ENCODE results near the gene ATP13A3.
A peak's percentile ranks its signal among the peaks of the same experiment; 100 is the strongest.
"Not testable (repeated sequence)": the region's sequence is repeated elsewhere in the genome, so short reads cannot be mapped to it uniquely, and the experiment has no call there.

Gene ATP13A3

DNA sequence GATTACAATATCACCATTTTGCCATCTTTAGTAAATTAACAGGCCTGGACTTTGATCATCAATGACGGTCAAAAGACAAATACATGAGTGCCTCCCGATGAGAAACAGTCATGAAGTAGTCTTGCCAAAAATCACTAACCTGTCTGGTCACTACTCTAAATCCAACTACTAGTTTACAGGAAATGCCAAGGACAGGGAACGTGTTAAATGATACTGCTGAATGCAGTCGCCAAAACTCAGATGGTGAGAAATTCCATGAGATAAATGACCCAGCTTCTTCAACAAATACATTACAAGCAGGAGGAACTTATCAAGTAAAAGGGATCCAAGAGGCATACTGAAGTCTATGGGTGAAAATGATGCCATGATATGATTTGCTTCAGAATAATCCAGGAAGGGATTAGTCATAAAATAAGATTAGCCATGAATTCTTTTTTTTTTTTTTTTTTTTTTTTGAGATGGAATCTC is 35.8 kb upstream of the ATP13A3 start:
- no peak for TF ChIP-seq MYC (IDR thresholded peaks at IDR 0.05; ENCODE audit: low read depth, low read length)
- TF ChIP-seq POLR2A (IDR thresholded peaks at IDR 0.05; ENCODE audit: extremely low read depth, insufficient read length): no peak
- TF ChIP-seq, protein P1, sequence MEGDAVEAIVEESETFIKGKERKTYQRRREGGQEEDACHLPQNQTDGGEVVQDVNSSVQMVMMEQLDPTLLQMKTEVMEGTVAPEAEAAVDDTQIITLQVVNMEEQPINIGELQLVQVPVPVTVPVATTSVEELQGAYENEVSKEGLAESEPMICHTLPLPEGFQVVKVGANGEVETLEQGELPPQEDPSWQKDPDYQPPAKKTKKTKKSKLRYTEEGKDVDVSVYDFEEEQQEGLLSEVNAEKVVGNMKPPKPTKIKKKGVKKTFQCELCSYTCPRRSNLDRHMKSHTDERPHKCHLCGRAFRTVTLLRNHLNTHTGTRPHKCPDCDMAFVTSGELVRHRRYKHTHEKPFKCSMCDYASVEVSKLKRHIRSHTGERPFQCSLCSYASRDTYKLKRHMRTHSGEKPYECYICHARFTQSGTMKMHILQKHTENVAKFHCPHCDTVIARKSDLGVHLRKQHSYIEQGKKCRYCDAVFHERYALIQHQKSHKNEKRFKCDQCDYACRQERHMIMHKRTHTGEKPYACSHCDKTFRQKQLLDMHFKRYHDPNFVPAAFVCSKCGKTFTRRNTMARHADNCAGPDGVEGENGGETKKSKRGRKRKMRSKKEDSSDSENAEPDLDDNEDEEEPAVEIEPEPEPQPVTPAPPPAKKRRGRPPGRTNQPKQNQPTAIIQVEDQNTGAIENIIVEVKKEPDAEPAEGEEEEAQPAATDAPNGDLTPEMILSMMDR (IDR thresholded peaks at IDR 0.05; ENCODE audit: low read depth, low read length): no peak
- TF ChIP-seq, protein P2, sequence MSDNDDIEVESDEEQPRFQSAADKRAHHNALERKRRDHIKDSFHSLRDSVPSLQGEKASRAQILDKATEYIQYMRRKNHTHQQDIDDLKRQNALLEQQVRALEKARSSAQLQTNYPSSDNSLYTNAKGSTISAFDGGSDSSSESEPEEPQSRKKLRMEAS (IDR thresholded peaks at IDR 0.05; ENCODE audit: low read depth, low read length): no peak
- H3K4me3 ChIP-seq (ENCODE audit: low read depth, low read length): no peak overlapping the region
- no peak for DNase-seq (ENCODE audit: low read depth)

GRCh38 chr3:194521510-194522260 is 34.9 kb upstream of the ATP13A3 start:
- TF ChIP-seq, protein P2 (IDR thresholded peaks at IDR 0.05; ENCODE audit: low read depth, low read length): no peak
- TF ChIP-seq, protein P1 (IDR thresholded peaks at IDR 0.05; ENCODE audit: low read depth, low read length): no peak
- no peak for TF ChIP-seq POLR2A (IDR thresholded peaks at IDR 0.05; ENCODE audit: extremely low read depth, insufficient read length)
- no peak for TF ChIP-seq MYC (IDR thresholded peaks at IDR 0.05; ENCODE audit: low read depth, low read length)
- no peak overlapping the region for H3K4me3 ChIP-seq (ENCODE audit: low read depth, low read length)
- no peak for DNase-seq (ENCODE audit: low read depth)

- DNase-seq (ENCODE audit: low read depth); H3K4me3 ChIP-seq (ENCODE audit: low read depth, low read length): not testable (repeated sequence)
Observed at GRCh38 chr3:194520682-194521162, 33.9 kb upstream of the ATP13A3 start.

GRCh38 chr3:194520201-194520600 is 33.4 kb upstream of the ATP13A3 start:
- DNase-seq (ENCODE audit: low read depth); H3K4me3 ChIP-seq (ENCODE audit: low read depth, low read length): not testable (repeated sequence)
- TF ChIP-seq, protein P1 (IDR thresholded peaks at IDR 0.05; ENCODE audit: low read depth, low read length): peak; percentile 25

DNA sequence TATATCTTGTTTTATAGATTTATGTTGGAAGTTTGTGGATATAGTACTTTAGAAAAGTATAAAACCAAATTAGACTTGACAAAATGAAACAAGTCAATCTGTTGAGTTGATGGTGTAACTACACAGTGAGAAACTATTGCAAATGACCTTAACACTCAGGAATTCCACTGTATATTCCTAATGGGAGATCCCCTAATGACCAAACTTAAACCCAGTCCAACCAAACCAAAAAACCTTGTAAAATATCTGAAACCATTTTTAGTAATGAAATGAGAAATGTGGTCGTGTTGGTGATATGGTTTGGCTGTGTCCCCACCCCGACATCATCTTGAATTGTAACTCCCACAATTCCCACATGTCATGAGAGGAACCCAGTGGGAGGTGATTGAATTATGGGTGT is 31.9 kb upstream of the ATP13A3 start:
- TF ChIP-seq MYC (IDR thresholded peaks at IDR 0.05; ENCODE audit: low read depth, low read length) (no peak), POLR2A (IDR thresholded peaks at IDR 0.05; ENCODE audit: extremely low read depth, insufficient read length) (no peak)
- TF ChIP-seq, protein P1 (IDR thresholded peaks at IDR 0.05; ENCODE audit: low read depth, low read length): no peak
- TF ChIP-seq, protein P2 (IDR thresholded peaks at IDR 0.05; ENCODE audit: low read depth, low read length): no peak
- H3K4me3 ChIP-seq (ENCODE audit: low read depth, low read length): no peak overlapping the region
- no peak for DNase-seq (ENCODE audit: low read depth)

DNA sequence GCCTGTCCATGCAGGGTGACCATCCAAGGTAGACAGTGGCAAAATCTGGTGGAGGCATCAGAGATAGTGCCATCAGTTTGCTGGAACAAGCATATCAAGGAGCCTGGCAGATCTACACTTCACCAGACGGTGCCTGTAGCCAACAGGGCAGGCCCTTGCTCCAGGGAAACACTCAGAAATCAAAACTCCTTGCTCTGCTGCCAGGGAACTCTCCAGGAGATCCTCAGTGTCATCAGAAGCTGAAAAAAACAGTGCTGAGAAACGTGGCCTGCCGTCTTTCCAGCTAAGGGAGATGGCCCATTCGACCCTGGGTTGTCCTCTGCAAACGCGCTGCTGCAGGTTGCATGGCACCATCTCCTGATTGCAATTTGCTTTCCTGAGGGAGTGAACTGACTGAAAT is 30.5 kb upstream of the ATP13A3 start:
- DNase-seq (ENCODE audit: low read depth): no peak
- H3K4me3 ChIP-seq (ENCODE audit: low read depth, low read length): no peak overlapping the region

More for the DNA sequence above, 30.5 kb upstream of the ATP13A3 start:
- TF ChIP-seq POLR2A (IDR thresholded peaks at IDR 0.05; ENCODE audit: extremely low read depth, insufficient read length) (no peak), MYC (IDR thresholded peaks at IDR 0.05; ENCODE audit: low read depth, low read length) (no peak)
- TF ChIP-seq, protein P2 (IDR thresholded peaks at IDR 0.05; ENCODE audit: low read depth, low read length): no peak
- TF ChIP-seq, protein P1 (IDR thresholded peaks at IDR 0.05; ENCODE audit: low read depth, low read length): no peak
